Epidermal melanocyte (primary cell): ENCODE measurements around the gene DPYD.
"Not testable (repeated sequence)": the region's sequence is repeated elsewhere in the genome, so short reads cannot be mapped to it uniquely, and the experiment has no call there.

Experiments
- DNase-seq: peaks from one replicate; pipeline ENCODE4 v3.0.0; 2011; ENCODE audit warnings: low spot score; ENCODE audit not compliant: insufficient read length

Gene DPYD

GRCh38 chr1:97373000-97373399 is 547.8 kb downstream of the DPYD start:
- no peak for DNase-seq

GRCh38 chr1:97372531-97372930 is 548.3 kb downstream of the DPYD start:
- DNase-seq = no peak

GRCh38 chr1:97368296-97368695 is 552.5 kb downstream of the DPYD start:
- no peak for DNase-seq

- no peak for DNase-seq
These were observed 553.9 kb downstream of the DPYD start for GRCh38 chr1:97366984-97367383.

GRCh38 chr1:97365026-97365425 is 555.8 kb downstream of the DPYD start:
- DNase-seq = no peak

- no peak for DNase-seq
These were observed 556.7 kb downstream of the DPYD start for GRCh38 chr1:97364086-97364485.

GRCh38 chr1:97356309-97356708 is 564.5 kb downstream of the DPYD start:
- DNase-seq = no peak

GRCh38 chr1:97352936-97353382 is 567.9 kb downstream of the DPYD start:
- DNase-seq = no peak

- no peak for DNase-seq
These were observed 569.0 kb downstream of the DPYD start for GRCh38 chr1:97351846-97352245.

- no peak for DNase-seq
These were observed 570.2 kb downstream of the DPYD start for GRCh38 chr1:97350662-97351061.

GRCh38 chr1:97350241-97350640 is 570.6 kb downstream of the DPYD start:
- no peak for DNase-seq

- DNase-seq = not testable (repeated sequence)
These were observed 571.0 kb downstream of the DPYD start for GRCh38 chr1:97349794-97350193.

- no peak for DNase-seq
These were observed 572.1 kb downstream of the DPYD start for GRCh38 chr1:97348599-97349265.

GRCh38 chr1:97340951-97341350 is 579.9 kb downstream of the DPYD start:
- no peak for DNase-seq

- DNase-seq = no peak
These were observed 582.5 kb downstream of the DPYD start for GRCh38 chr1:97338347-97338746.

GRCh38 chr1:97337250-97338030 is 583.4 kb downstream of the DPYD start:
- DNase-seq = no peak

GRCh38 chr1:97334454-97334853 is 586.4 kb downstream of the DPYD start:
- no peak for DNase-seq

- DNase-seq = no peak
These were observed 588.1 kb downstream of the DPYD start for GRCh38 chr1:97332716-97333115.

GRCh38 chr1:97331165-97331564 is 589.7 kb downstream of the DPYD start:
- DNase-seq = no peak

GRCh38 chr1:97314685-97315084 is 606.1 kb downstream of the DPYD start:
- DNase-seq = no peak

- DNase-seq = no peak
These were observed 612.7 kb downstream of the DPYD start for GRCh38 chr1:97308131-97308530.

- DNase-seq = no peak
These were observed 613.3 kb downstream of the DPYD start for GRCh38 chr1:97307568-97307967.

GRCh38 chr1:97307151-97307550 is 613.7 kb downstream of the DPYD start:
- no peak for DNase-seq
